Thyroid gland (tissue), 4 donors: ENCODE data around the gene RNU6-8.

Source experiments
- CTCF ChIP-seq, 6 experiments: fragments of 200-600 bp in 3 of 6; fragments of 450-650 bp in 3 of 6; sonication (generic) in 3 of 6; IDR thresholded peaks; one replicate each; pipeline ENCODE4 v1.5.1; 2016 to 2019; ENCODE audit warnings: antibody characterized with exemption in 6 of 6, mild to moderate bottlenecking in 2 of 6, inconsistent platforms in 1 of 6, moderate library complexity in 1 of 6
- POLR2A ChIP-seq, 2 donors: fragments of 450-650 bp; IDR thresholded peaks; one replicate each; pipeline ENCODE4 v1.6.1; 2017; ENCODE audit warnings: antibody characterized with exemption in 2 of 2, mild to moderate bottlenecking in 2 of 2, moderate library complexity in 1 of 2

GRCh38 chr14:32230181-32230580 is 27.1 kb upstream of the RNU6-8 start:
- no peak for TF ChIP-seq CTCF (IDR thresholded peaks at IDR 0.05)
- TF ChIP-seq POLR2A (IDR thresholded peaks at IDR 0.05) = no peak
